ENCODE measurements around the gene KCNB1. TPM values are rescaled to one million over a fixed set of nuclear protein-coding genes. Genes with fewer than 3 reads are reported as not detected.
A peak's percentile ranks its signal among the peaks of the same experiment; 100 is the strongest.

Gene KCNB1
- under 1 TPM; 0.41 to 0.64 (median 0.50) TPM for polyA plus RNA-seq (ENCODE audit: insufficient read depth in 1 of 5, insufficient read length in 5 of 5, low replicate concordance in 1 of 5)
- long read RNA-seq, donor 1: 0 reads
- long read RNA-seq, donor 2: 0 reads
- long read RNA-seq, donor 3: 0 reads
- long read RNA-seq, donor 4: 0 reads
- long read RNA-seq, donor 5: 0 reads
- long read RNA-seq, donor 6: 0 reads
- long read RNA-seq, donor 7: 0 reads
- long read RNA-seq, donor 8: 0 reads

GRCh38 chr20:49482621-49483017, at the start of gene KCNB1:
KCNB1 (minus strand) TSS chr20:49482668; CDS start chr20:49482480, 188 bp downstream.
- DNase-seq: peak; percentile 70 to 78

DNA sequence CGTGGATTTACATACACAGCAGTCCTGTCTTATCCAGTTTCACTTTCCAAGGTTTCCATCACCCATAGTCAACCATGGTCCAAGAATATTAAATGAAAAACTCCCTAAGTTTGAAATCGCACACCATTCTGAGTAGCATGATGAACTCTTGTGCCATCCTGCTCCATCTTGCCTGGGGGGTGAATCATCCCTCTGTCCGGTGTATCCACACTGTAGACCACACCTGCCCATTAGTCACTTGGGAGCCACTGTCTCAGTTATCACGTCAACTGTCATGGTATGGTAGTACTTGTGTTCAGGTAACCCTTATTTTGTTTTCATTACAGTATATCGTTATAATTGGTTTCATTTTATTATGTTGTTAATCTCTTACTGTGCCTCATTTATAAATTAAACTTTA, 47.0 kb upstream of the KCNB1 start:
- no peak for DNase-seq

DNA sequence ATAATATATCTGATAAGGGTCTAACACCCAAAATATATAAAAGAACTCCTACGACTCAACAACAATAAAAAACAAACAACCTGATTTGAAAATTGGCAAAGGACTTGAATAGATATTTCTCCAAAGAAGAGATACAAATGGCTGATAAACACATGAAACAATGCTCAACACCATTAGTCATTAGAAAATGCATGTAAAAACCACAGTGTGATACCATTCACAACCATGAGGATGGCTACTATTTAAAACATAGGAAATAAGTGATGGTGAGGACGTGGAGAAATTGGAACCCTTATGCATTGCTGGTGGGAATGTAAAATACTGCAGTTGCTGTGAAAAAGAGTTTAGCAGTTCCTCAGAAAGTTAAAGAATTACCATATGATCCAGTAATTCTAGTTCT, 44.1 kb upstream of the KCNB1 start:
- no peak for DNase-seq

GRCh38 chr20:49526056-49526455, 43.6 kb upstream of the KCNB1 start:
- DNase-seq: no peak

GRCh38 chr20:49523767-49524360, 41.4 kb upstream of the KCNB1 start:
- no peak for DNase-seq

DNA sequence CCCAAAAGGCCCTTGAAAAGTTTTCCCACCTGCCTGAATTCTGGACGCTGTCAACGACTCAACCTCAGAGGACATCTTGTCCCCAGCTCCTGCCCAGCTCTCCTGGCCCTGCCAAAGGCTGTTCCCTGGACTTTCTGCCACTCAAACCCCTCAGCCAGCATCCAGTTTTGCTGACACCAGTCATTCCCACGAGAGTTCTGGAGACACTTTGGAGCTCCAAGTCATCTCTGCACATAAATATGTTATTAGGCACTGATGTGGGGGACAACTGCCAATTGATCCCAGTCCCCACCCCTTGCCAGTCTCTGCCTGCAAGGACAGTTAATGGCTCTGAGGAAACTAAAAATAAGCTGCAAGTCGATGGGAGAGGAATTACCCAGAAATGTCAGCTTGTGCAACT, 38.9 kb upstream of the KCNB1 start:
- DNase-seq: no peak

- DNase-seq: no peak
These were observed 37.4 kb upstream of the KCNB1 start for GRCh38 chr20:49519777-49520359.

DNA sequence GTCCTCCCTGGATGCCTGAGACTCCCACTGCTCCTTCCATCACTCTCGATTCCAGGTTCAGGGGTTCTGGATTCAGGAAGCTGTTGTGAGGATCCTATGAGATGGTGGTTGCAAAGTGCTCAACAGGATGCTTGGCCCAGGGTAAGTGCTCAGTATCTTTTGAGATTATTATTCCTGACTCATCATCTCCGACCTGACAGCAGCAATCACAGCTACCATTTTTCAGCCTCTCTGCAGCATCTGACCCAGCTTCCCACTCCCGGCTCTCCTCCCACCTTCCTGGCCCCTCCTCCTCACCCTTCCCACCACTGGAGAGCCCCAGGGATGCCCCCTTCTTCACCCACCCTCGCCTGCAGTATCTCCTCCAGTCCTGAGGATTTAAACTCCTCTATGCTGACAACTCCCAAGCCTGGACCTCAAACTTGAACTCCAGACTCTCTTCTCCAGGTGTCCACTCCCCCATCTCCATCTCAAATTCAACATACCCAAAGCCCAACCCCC, 36.8 kb upstream of the KCNB1 start:
- no peak for DNase-seq

DNA sequence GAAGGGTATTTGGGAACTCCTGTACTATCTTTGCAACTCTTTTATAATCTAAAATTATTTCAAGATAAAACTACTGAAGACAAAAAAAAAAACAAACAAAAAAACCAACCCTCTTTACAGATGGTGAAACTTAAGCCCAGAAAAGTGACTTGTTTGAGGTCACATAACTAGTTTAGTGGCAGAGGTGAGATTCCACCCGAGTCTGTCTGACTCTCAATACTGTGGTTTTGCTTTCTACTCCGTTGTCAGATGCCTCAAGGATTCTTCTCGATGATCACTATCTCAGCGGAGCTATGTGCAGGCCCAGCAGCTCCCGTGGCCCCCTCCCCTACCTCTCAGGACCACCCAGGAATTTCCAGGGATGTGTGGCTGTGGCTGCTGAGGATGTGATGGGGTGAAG, 36.1 kb upstream of the KCNB1 start:
- no peak for DNase-seq

DNA sequence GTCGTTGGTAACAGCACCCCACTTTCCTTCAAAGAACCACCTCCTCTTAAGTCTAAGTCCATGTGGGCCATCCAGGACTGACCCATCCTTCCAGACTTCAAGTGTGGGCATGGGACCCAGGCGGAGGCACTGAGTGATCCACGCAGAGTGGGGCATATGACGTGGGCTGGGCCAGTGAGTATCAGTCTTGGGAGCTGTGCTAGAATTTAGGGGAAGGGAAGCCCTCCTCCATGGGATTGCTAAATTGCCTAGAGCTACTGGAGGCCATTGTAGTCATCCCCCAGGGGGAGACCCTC, 35.3 kb upstream of the KCNB1 start:
- no peak for DNase-seq

DNA sequence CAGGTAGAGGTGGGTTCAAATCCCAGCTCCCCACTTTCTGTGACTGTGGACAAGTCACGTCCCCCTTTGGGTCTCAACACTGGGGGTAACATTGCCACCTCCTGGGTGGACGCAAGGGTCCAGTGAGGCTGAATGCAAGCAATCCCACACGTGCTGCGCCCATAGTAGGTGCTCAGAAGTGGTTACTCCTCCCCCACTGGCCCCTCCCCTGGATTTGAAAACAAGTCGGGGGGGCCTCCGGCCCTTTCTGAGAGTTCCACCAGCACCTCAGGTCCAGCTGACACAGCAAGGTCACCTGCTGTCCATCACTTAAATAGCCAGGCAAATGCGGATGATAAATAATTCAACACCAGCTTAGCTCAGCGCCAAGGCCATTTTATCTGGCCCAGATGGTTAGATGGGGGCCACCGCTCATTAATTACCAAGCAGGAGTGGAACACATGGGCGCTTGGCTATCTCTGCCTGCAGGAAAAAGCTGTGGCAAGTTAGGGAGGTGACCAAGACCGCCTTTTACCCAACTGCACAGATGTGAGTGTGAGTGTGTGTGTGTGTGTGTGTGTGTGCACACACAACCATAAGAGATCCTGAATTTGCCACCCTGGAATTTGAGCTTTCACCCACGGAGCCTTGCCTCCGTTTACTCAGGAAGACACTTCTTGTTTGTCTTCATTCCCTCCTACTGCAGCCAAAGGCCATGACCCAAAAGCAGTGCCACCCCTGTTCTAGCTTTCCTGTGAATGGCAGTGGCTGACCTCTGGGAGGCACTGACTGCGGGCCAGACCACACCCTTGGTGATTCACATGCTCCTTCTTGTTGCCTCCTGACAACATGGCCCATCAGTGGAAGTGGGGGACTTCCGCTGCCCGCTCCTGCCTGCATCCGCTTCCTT, 34.7 kb upstream of the KCNB1 start:
- DNase-seq: no peak

DNA sequence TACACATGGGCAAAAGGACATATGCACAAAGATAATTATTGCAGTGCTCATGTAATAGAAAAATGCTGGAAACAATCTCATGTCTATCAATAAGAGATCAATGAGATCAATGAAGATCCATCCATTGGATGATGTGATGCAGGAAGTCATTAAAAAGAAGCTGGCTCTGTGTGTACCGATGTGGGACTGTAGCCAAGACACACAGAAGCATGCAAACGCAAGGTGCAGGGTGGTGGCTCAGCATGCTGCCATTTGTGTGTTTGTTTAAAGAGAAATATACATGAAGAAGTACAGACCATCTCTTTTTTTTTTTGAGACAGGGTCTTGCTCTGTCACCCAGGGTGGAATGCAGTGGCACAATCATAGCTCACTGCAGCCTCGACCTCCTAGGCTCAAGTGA, 33.1 kb upstream of the KCNB1 start:
- no peak for DNase-seq

- no peak for DNase-seq
These were observed 31.0 kb upstream of the KCNB1 start for GRCh38 chr20:49513517-49513916.

GRCh38 chr20:49513009-49513408, 30.5 kb upstream of the KCNB1 start:
- no peak for DNase-seq

DNA sequence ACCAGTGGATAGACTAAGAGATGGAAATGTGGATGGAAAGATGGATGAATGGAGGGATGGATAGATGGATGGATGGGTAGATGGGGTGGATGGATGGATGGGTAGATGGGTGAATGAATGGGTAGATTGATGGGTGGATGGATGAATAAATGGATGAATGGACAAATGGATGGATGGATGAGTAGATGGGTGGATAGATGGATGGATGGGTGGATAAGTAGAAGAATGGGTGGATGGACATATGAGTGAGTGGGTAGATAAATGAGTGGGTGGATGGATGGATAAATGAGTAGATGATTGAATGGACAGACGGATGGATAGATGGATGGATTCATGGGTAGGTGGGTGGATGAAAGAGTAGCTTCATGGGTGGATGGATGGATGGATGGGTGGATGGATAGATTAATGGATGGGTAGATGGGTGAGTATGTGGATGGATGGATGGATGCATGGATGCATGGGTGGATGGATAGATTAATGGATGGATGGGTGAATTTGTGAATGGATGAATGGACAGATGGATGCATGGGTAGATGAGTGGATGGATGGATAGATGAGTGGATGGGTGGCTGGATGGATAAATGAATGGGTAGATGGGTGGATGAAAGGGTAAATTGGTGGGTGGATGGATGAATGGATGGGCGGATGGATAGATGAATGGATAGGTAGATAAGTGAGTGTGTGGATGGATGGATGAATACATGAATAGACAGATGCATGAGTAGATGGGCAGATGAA, 29.5 kb upstream of the KCNB1 start:
- DNase-seq: no peak

DNA sequence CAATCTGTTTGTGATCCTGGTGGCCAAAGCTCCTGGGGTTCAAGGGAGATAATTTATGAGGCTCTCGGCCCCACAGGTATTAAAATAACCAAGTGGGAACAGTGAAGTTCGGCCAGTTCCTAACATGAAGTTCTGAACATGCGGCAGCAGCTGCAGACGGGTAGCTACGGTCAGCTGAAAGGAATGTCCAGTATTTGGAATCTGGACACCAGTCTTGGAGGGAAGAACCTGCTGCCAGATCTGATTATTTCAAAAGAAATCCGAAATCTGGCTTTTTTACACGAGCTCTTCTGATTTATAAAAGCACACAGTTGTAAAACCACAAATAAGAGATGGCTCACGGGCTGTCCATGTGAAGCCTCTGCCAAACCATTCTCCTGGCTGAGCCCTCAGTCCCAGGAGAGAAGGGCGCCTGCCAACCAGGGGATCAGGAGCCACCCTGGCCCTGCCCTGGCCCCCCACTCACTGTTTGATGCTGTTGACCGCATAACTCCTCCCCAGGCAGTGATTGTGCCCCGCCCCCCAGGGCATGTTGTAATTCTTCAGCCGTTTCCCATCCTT, 28.2 kb upstream of the KCNB1 start:
- peak; percentile 25 to 41 for DNase-seq

GRCh38 chr20:49508435-49509199, 26.1 kb upstream of the KCNB1 start:
- peak in 1 of 2 donors; percentile 48 for DNase-seq

GRCh38 chr20:49507741-49508434, 25.4 kb upstream of the KCNB1 start:
- no peak for DNase-seq

DNA sequence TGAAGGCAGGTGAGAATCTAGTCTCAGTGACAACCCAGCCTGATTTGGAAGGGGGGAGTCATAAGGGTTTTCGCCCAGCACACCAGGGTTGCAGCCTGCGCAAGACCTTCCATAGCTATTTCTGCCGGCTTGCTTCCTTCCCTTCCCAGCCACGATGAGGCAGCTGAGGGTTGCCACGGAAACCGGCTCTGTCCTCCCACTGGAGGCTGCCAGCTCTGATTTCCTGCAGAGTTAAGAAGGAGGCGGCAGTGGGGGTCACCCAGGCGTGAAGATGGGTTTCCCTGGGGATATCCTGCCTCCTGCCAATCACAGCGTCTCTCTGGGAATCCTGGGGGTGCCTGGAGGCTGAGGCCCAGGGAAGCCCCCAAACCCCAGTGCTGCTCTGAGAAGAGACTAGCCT, 23.1 kb upstream of the KCNB1 start:
- peak; percentile 39 to 44 for DNase-seq

- DNase-seq: no peak
These were observed 20.7 kb upstream of the KCNB1 start for GRCh38 chr20:49503176-49503575.

Measured in right lung (tissue), 10 donors.